HG02623 (cell line): ENCODE measurements around the gene UBASH3A.

ENCODE experiments used
- ATAC-seq: cut with Tn5 transposase; IDR thresholded peaks from one replicate; pipeline ENCODE4 v1.9.1; 2021; ENCODE audit warnings: moderate library complexity; ENCODE audit not compliant: unreplicated experiment

Gene UBASH3A

GRCh38 chr21:42409366-42409765 is 5.7 kb downstream of the UBASH3A start:
- ATAC-seq, result no peak

GRCh38 chr21:42411197-42411869 is 7.6 kb downstream of the UBASH3A start:
- no peak for ATAC-seq

GRCh38 chr21:42411891-42412635 is 8.4 kb downstream of the UBASH3A start:
- ATAC-seq, result no peak

- no peak for ATAC-seq
These were observed 8.9 kb downstream of the UBASH3A start for GRCh38 chr21:42412636-42412933.

GRCh38 chr21:42413093-42413492 is 9.4 kb downstream of the UBASH3A start:
- no peak for ATAC-seq

GRCh38 chr21:42413500-42413899 is 9.8 kb downstream of the UBASH3A start:
- ATAC-seq, result no peak

GRCh38 chr21:42414066-42414465 is 10.4 kb downstream of the UBASH3A start:
- no peak for ATAC-seq

- no peak for ATAC-seq
These were observed 10.8 kb downstream of the UBASH3A start for GRCh38 chr21:42414553-42414927.

- no peak for ATAC-seq
These were observed 11.4 kb downstream of the UBASH3A start for GRCh38 chr21:42414928-42415769.

- no peak for ATAC-seq
These were observed 13.8 kb downstream of the UBASH3A start for GRCh38 chr21:42417533-42417932.

GRCh38 chr21:42418886-42419285 is 15.2 kb downstream of the UBASH3A start:
- no peak for ATAC-seq

- no peak for ATAC-seq
These were observed 16.1 kb downstream of the UBASH3A start for GRCh38 chr21:42419845-42420244.

GRCh38 chr21:42421018-42421793 is 17.5 kb downstream of the UBASH3A start:
- no peak for ATAC-seq

GRCh38 chr21:42423197-42423675 is 19.5 kb downstream of the UBASH3A start:
- peak; percentile 43 for ATAC-seq

- ATAC-seq, result no peak
These were observed 20.0 kb downstream of the UBASH3A start for GRCh38 chr21:42423685-42424084.

GRCh38 chr21:42424914-42425541 is 21.3 kb downstream of the UBASH3A start:
- ATAC-seq, result no peak

GRCh38 chr21:42425591-42425990 is 21.9 kb downstream of the UBASH3A start:
- ATAC-seq, result no peak

- no peak for ATAC-seq
These were observed 22.7 kb downstream of the UBASH3A start for GRCh38 chr21:42426424-42426823.

GRCh38 chr21:42426876-42427480 is 23.3 kb downstream of the UBASH3A start:
- no peak for ATAC-seq

- ATAC-seq, result no peak
These were observed 24.2 kb downstream of the UBASH3A start for GRCh38 chr21:42427809-42428419.
